Stimulated activated naive CD4-positive, alpha-beta T cell (primary cell): ENCODE results near the gene PIH1D1.

Experiments
- DNase-seq, 6 experiments: peaks; one replicate each; lab custom pipeline; 2025; lab: John Stamatoyannopoulos, UW

The PIH1D1 gene

DNA sequence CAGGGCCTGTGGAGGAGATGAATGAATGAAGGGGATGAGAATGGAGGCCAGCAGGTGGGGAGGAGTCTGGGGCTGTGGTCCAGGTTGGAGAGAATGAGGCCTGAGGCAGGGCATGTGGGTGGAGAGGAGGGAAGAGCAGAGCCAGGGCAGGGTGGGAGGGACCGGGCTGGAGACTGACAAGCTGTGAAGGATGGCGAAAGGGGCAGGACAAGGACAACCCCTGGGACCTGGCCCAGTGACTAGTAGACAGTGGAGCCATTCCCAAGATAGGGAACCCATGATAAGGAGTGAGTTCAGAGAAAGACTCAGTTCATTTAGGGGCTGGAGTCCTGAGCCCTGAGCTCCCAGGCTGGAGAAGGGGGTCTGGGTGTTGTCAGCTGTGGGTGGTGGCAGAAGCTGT lies 31.4 kb downstream of the PIH1D1 start:
- no peak for DNase-seq

DNA sequence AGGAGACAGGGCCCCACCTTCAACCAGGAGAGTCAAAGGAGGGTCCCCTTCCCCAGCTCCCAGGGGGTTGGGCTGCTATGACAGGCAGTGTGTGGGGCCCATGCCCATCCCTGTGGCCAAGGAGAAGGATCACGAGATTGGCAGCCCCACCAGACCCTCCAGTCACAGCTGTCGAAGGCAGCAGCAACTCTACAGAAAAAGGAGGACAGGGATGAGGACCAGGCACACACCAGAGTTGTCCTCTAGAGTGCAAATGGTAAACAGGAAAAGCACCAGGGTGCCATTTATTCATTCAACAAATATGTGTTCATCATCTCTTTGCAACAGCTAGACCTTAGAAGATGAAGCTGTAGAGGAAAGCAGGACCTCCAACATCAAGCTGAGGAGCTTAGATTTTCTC lies 32.4 kb downstream of the PIH1D1 start:
- no peak for DNase-seq

DNA sequence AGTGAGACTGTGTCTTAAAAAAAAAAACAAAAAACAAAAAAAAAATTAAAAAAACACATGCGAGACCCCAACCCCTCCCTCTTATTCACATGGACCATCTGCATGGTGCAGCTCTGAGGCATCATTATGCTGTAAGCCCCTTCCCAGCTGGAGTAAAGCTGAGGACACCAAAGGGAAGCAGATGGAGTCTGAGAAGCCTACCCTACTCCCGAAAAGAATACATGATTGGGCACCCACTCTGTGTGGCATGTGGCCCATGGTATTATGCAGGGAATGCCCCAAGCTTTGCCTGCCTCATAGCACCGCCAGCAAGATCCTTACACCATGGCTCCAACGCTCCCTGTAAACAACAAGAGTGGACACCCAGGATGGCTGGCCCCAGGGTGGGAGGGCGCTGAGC lies 33.1 kb downstream of the PIH1D1 start:
- no peak for DNase-seq

DNA sequence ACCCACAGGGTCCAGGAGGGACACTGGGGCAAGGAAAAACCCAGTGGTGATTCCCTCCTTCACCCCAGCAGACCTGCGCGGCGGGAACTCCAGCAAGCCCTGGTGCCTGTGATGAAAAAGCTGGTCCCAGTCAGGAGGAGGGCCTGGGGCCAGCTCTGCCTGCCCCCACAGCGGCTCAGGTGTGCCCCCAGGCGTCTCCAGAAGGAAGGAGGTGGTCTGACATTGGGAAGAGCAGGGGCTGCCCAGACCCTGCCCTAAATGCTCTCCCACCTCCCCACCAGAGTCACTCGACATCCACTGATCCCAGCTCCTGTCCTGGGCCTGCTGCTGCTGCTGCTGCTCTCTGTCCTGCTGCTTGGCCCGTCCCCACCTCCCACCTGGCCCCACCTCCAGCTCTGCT lies 34.5 kb downstream of the PIH1D1 start:
- no peak for DNase-seq

DNA sequence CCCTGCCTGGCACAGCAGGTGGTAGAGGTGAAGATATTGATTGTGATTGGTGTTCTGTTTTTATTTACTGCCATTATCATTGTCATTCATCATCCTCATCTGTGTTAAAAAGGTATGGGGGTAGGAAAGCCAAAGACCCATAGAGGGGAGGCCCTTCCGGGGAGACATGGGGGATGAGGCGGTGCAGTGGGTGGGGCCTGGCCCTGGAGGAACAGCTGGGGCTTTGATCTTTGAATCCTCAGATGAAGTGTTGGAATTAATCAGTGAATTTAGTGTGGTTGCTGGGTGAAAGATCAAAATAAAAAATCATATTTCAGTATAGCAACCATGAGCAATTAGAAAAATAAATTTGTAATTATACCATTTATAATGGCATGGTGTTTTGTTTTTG lies 35.8 kb downstream of the PIH1D1 start:
- no peak for DNase-seq

DNA sequence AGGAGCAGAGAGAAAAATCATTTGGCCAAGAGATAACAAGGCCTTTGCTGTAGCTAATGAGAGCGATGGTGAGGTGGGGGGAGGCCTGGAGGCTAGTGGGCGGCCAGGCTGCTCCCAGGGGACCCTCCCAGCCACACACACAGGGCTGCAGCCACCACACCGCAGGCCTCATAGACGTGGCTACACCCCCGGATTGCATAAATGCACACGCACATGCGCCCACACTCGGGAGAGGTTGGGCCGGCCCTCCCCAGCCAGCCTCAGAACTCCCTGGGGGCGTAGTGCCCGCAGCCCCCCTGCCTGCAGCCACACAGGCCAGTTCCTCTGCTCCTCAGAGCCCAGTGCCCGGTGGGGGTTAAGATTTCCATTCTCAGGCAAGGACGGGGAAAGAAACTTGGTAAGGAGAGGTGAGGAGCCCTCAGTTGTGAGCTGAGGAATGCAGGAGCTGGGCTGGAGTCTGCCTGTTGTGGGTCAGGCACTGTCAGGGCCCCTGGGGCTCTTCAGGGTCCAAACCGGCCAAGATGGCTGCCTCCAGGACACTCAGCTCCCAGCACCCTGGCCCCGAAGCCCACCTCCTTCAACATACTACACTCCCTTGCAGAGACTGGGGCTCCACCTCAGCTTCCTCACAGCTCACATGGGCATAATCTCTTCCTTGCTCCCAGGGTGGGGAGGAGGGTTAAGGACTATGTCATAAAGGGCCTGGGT lies 36.4 kb downstream of the PIH1D1 start:
- no peak for DNase-seq

DNA sequence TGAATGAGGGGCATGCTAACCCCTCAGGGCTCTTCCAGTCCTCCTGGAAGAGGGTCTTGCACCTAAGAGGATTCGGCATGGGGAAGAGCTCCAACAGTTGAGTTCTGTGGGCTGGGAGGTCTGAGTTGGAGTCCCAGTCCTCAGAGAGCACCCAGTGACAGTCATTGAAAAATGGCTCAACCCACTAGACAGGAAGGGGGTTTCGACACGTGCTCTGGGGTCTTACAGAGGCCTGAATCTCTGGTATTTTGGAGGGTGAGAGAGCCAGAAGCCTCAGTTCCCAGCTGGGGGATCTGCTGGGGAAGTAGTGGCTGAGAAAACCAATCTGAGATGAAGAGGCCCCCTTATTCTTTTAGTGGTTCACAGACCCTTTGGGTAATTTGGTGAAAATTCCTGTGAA lies 37.4 kb downstream of the PIH1D1 start:
- DNase-seq, result no peak

DNA sequence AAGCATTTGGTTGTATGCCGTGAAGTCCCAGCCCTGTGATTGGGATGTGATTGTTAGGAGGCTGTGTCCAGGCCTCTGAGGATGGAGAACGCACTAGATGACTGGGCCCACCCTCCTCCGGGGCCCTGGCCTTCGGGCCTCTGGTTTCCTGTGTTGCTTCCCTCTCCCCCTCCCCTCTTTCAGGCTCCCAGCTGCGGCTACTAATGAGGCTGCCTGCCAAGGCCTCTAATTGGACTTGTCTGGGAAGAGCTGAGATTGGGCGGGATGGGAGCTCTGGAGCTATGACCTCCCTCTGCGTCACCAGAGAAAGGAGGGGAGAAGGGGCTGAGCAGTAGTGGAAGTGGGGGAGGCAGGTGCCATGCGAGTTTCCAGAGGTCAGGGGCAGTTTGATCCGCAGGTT lies 38.3 kb downstream of the PIH1D1 start:
- DNase-seq, result no peak

DNA sequence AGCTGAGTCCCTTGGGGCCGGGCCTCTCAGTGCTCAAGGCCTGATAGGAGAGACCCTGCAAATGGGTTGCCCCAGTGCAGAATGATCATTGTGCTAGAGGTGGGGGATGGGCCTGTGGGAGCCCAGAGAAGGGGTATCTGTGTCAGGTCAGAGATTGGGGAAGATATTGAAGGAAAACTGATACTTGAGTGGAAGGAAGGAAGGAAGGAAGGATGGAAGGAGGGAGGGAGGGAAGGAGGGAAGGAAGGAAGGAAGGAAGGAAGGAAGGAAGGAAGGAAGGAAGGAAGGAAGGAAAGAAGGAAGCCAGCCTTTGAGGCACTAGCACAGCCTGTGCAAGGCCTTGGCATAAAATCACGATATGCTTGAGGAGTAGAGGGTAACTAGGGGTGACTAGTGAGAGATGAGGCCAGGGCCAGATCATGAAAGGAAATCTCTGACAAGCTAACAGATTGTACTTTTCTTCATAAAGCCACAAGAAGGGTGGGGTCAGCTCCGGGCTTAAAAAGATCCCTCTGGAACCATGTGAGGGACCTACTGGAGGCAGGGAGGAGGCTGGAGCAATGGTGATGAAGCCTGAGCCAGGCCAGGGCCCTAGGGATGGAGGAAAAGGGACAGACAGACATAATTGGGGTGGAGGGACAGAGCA lies 39.8 kb downstream of the PIH1D1 start:
- DNase-seq, result no peak

DNA sequence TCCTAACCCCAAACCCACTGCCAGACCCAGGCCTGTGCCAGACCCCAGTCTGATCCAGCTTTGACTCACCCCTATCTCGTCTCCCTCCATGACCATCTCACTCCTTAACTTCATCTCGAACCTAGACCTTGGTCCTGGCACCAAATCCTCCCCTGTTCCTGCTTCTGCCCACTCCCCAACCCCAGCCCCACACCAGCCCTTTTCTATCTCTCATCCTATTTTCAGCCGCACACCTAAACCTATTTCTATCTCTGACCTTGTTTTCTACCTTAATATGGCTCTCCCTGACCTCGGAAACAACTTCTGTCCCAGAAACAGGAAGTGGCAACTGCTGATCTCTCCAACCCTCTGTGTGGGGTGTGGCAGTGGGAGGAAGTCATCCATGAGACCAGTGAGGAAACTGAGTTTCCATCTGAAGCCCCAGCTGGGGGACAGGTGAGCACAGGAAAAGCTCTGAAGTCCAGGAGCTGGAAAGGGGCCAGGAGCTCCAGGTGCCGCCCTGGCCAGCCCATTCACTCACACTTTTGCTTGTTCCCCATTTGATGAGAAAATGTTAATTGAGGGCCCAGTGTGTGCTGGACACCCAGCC lies 42.1 kb downstream of the PIH1D1 start:
- peak in 2 of 6 experiments; percentile 26 to 36 for DNase-seq

DNA sequence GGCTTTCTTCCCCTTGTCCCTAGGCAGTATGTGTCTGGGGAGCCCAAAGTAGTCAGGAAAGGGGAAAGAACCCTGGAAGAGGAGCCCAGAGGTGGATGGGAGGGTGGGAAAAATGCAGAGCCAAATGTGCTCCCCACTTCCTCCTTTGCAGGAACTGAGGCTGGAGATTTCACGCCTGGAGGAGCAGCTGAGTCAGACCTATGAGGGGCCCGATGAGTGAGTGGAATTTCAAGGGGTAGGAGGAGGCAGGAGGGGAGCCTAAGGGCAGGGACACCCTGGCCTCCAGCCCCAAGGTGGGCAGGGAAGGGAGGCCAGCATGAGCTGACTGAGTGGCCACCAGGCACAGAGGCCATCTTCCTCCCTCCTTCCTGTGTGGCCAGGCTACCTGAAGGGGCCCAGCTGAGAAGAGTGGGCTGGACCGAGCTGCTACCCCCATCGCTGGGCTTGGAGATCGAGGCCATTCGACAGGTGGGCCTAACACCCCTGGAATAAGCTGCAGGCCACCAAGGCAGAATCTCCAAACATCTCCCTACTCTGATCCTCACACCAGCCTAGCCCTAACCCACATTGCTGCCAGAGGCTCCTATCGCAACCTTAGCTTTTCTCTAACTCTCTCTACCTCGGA lies 42.7 kb downstream of the PIH1D1 start:
- no peak for DNase-seq

DNA sequence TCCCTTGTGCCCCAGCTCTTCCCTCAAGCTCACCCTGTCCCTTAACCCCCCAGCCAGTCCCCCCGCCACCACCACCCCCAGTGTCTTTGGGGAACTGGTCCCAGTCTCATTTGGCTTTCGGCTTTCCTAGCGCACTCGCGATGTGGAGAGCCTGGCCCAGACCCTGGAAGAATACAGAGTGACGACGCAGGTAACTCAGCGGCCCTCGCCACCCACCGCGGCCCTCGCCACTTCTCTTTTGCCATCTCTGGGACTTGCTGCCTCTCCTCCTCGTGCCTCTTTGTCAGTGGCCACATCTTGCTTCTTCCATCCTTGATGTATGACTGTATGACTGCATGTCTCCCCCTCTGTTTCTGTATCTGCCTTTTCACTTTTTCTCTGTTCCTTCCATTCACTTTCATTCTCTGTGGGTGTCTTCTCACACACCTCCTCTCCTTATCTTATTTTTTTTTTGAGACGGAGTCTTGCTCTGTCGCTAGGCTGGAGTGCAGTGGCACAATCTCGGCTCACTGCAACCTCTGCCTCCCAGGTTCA lies 44.1 kb downstream of the PIH1D1 start:
- DNase-seq, result no peak

DNA sequence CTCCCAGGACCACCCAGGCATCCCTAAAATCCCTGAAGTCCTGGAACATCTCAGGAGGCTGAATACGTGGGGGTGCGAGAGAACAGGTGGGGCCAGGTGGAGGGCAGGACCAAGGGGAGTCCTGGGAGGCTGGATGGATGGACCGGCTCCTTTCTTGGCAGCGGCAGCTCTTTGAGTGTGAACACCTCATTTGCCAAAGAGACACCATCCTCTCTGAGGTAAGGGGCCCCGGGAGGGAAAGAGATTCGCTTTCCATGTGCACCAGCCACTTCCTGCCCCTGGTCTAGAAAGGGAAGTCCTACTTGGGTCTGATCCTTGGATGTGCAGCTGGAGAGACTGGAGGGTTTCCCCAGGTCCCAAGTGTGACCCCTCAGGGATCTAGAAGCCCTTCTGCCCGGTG lies 44.5 kb downstream of the PIH1D1 start:
- DNase-seq, result no peak

DNA sequence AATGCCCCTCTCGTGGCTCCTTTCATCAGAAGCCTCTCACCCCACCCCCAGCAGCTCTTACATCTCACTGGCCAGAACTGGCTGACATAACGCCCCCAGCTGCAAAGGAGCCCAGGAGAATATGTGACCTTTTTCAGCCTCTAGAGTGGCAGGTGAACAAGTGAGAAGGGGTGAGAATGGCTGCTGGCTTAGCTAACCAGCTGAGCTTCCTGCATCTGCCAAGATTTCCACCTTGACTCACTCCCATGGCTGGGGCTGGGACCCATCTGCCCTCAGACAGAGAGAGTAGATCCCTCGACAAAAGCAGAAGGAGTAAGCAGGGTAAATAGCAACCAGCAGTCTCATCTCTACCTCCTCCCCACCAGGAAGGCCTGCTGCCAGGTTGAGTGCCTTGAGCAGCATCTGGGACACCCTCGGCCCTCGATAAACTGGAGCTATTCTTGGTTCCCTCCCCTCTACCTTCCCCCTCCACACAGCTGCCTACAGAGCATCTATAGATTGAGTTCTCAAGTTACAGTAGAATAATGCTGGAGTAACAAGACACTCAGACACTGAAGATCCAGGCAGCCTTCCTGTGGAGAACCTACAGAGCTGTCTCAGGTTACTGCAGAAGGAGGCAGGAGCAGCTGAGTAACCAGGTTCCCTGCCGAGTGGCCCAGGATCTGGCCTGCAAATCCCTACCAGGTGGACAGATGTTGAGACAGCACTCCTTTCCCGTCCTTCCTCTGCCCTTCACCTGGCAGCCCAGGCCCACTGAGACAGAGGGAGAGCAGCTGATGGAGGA lies 48.0 kb downstream of the PIH1D1 start:
- DNase-seq, result no peak

DNA sequence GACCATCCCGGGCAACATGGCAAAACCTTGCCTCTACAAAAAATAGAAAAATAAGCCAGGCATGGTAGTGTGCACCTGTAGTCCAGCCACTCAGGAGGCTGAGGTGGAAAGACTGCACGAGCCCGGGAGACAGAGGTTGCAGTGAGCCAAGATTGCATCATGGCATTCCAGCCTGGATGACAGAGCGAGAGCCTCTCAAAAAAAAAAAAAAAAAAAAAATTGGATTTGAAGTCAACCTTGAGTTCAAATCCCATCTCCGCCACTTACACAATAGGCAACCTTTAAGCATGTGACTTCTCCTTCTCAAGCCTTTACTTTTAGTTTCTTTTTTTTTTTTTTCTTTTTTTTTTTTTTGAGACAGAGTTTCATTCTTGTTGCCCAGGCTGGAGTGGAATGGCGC lies 51.6 kb downstream of the PIH1D1 start:
- DNase-seq, result no peak

DNA sequence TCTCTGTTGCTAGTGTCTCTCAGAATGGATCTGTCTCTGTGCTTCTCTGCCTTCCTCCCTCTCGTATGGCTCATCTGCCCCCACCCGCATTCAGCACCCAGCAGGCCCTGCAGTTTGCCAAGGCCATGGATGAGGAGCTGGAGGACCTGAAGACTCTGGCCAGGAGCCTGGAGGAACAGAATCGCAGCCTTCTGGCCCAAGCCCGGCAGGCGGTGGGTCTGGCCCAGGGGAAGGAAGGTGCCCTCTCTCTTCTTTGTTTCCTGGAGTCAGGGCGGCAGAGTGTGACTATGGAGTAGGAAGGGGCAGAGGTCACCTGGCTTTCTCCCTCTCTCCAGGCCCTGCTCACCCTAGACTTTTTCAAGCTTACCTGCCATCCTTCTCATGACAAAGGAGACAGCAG lies 52.7 kb downstream of the PIH1D1 start:
- DNase-seq, result no peak

DNA sequence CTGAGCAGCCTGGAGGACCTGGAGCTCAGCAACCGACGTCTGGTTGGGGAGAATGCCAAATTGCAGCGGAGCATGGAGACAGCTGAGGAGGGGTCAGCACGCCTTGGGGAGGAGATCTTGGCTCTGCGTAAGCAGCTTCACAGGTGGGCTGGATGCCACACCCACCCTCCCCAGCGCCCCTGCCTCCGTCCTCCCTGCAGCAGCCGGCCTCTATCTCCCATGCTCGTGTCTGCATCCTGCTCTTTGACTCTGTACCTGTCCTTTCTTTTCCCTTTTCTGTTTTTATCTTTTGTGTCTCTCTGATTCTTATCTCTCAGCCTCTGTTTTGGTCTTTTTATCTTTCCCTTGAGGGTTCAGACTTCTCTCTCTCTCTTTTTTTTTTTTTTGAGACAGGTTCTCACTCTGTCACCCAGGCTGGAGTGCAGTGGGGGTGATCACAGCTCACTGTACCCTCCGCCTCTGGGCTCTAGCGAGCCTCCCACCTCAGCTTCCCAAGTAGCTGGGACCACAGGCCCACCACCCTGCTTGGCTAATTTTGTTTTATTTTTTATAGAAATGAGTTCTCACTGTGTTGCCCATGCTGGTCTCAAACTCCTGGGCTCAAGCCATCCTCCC lies 53.5 kb downstream of the PIH1D1 start:
- DNase-seq, result peak in 2 of 6 experiments; percentile 24

DNA sequence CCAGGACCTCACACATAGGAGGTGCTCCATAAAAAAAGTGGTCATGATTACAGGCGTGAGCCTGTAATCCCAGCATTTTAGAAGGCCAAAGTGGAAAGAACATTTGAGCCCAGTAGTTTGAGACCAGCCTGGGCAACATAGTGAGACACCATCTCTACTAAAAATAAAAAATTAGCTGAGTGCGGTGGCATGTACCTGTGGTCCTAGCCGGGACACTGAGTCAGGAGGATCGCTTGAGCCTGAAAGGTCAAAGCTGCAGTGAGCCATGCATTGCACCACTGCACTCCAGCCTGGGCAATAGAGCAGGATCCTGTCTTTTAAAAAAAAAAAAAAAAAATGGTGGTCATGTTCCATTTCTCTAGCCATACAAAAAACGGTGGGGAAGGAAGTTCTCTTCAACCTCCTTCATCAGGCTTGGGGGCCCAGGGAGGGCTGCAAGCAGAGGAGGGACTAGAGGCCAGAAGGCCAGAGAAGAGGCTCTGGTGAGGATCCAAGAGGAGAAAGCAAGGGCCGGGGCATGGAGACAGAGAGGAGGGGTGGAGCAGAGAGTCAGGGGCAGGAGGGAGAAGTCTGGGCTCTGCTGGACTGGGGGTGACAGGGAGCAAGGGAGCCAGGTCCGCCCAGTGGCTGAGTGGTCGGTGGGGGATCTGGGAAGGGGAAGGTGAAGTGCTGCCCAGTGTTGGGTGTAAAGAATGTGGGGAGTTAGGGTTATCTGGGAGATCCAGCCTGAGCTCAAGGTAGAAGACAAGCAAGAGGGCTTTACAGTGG lies 54.7 kb downstream of the PIH1D1 start:
- no peak for DNase-seq
